Measurements from ENCODE around the gene SNPH. TPM values are rescaled to one million over a fixed set of nuclear protein-coding genes. Genes with fewer than 3 reads are reported as not detected.

Gene SNPH
- total RNA-seq, 1 experiment from 2014 or later = 2.2 TPM

GRCh38 chr20:1269235-1269634, 3.1 kb downstream of the SNPH start:
- no peaks in the 10 kb centered on the region for H3K27me3 Mint-ChIP-seq (ENCODE audit: insufficient read depth, unreplicated experiment)
- POLR2A ChIA-PET = no interaction called here

DNA sequence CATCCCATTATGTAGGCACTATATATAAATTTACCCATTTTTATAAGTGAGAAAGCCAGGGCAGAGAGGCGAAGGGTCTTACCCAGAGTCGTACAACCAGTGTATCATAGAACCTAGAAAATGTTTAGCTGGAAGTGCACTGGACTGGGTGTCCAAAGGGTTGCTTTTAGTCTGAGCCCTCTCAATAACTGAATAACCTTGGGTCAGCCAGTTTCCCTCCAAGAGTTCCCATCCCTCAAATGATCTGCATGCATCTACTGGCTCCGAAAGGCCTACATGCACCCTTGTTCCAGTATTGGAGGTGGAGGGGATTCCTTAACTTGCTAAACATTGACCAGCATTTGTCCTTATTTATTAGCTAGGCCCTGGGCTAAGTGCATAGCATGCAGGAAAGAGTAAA, 3.8 kb downstream of the SNPH start:
- Mint-ChIP-seq H3K4me1 (ENCODE audit: insufficient read depth, unreplicated experiment) (peaks cover 7% of the 10 kb centered on the region), H3K36me3 (ENCODE audit: insufficient read depth, unreplicated experiment) (no peaks in the 10 kb centered on the region), H3K9me3 (ENCODE audit: unreplicated experiment) (no peaks in the 10 kb centered on the region), H3K27me3 (ENCODE audit: insufficient read depth, unreplicated experiment) (no peaks in the 10 kb centered on the region), H3K27ac (ENCODE audit: low read depth, unreplicated experiment) (no peak overlapping the region), H3K4me3 (ENCODE audit: unreplicated experiment) (no peak overlapping the region)
- intact Hi-C loops (cut with micrococcal nuclease) = no loop called here
- POLR2A ChIA-PET = interaction anchor here (0.7 kb wide), 1 partner anchor 56 kb away, joined by 3 read pairs; no protein-coding TSS in a partner anchor
- BruUV-seq (replicated peaks) = no TSS peak
- CTCF ChIA-PET = interaction anchor here (0.6 to 1.5 kb wide), 2 partner anchors 55 to 161 kb away, joined by 4 to 7 read pairs; no protein-coding TSS in a partner anchor
- TF ChIP-seq, protein P1, sequence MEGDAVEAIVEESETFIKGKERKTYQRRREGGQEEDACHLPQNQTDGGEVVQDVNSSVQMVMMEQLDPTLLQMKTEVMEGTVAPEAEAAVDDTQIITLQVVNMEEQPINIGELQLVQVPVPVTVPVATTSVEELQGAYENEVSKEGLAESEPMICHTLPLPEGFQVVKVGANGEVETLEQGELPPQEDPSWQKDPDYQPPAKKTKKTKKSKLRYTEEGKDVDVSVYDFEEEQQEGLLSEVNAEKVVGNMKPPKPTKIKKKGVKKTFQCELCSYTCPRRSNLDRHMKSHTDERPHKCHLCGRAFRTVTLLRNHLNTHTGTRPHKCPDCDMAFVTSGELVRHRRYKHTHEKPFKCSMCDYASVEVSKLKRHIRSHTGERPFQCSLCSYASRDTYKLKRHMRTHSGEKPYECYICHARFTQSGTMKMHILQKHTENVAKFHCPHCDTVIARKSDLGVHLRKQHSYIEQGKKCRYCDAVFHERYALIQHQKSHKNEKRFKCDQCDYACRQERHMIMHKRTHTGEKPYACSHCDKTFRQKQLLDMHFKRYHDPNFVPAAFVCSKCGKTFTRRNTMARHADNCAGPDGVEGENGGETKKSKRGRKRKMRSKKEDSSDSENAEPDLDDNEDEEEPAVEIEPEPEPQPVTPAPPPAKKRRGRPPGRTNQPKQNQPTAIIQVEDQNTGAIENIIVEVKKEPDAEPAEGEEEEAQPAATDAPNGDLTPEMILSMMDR (IDR thresholded peaks at IDR 0.05; ENCODE audit: unreplicated experiment) = no peak
- DNase-seq (ENCODE audit: unreplicated experiment) = no peak

More at GRCh38 chr20:1269235-1269634, 3.1 kb downstream of the SNPH start:
- no peak overlapping the region for H3K27ac Mint-ChIP-seq (ENCODE audit: low read depth, unreplicated experiment)
- DNase-seq (ENCODE audit: unreplicated experiment) = no peak
- H3K4me3 Mint-ChIP-seq (ENCODE audit: unreplicated experiment) = no peak overlapping the region
- CTCF ChIA-PET = interaction anchor here (1.5 kb wide), 1 partner anchor 161 kb away, joined by 7 read pairs; no protein-coding TSS in a partner anchor
- peaks cover 7% of the 10 kb centered on the region for H3K4me1 Mint-ChIP-seq (ENCODE audit: insufficient read depth, unreplicated experiment)
- no peaks in the 10 kb centered on the region for H3K36me3 Mint-ChIP-seq (ENCODE audit: insufficient read depth, unreplicated experiment)
- TF ChIP-seq, protein P1 (IDR thresholded peaks at IDR 0.05; ENCODE audit: unreplicated experiment) = no peak
- intact Hi-C loops (cut with micrococcal nuclease) = no loop called here
- no peaks in the 10 kb centered on the region for H3K9me3 Mint-ChIP-seq (ENCODE audit: unreplicated experiment)
- BruUV-seq (replicated peaks) = no TSS peak

DNA sequence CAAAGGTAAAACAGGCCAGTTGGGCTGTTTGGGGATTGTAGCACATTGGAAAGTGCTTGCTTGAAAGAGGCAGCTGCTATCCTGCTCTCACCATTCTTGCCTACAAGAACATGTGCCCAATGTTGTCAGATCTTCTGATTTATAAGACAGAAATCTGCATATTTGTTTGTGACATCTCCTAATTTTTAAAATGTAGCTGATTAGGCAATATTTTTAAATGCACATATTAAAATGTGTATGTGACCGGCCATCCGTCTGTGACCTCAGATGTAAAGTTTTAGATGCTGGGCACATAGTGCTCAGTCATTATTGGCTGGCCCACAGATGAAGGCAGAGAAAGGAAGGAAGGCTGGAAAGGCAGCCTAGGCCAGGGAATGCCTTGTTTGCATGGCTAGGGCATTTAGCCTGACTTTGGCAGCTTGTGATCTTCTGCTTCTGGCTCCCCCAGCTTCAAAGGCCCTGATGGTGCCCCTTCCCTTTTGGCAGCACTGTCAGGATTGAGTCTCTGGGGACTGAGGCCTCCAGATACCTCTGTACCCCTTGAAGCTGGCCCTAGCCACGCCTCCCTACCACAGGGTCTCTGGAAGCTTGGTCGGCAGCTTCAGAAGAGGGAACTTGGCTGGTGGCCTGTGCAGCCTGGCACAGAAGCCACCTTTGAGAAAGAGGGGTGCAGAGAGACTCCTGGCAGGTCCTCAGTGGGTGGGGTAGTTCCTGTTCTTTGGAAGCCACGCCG, 6.4 kb downstream of the SNPH start:
- no peaks in the 10 kb centered on the region for H3K36me3 Mint-ChIP-seq (ENCODE audit: insufficient read depth, unreplicated experiment)
- H3K4me1 Mint-ChIP-seq (ENCODE audit: insufficient read depth, unreplicated experiment) = no peaks in the 10 kb centered on the region
- ChIA-PET POLR2A (interaction anchor here (0.9 to 1.2 kb wide), 2 partner anchors 122 to 1146 kb away, joined by 3 read pairs; no protein-coding TSS in a partner anchor), CTCF (interaction anchor here (0.7 kb wide), 1 partner anchor 11 kb away, joined by 4 read pairs; no protein-coding TSS in a partner anchor)
- no peak overlapping the region for H3K27ac Mint-ChIP-seq (ENCODE audit: low read depth, unreplicated experiment)
- no peaks in the 10 kb centered on the region for H3K27me3 Mint-ChIP-seq (ENCODE audit: insufficient read depth, unreplicated experiment)
- no TSS peak for BruUV-seq (replicated peaks)
- DNase-seq (ENCODE audit: unreplicated experiment) = no peak
- no peaks in the 10 kb centered on the region for H3K9me3 Mint-ChIP-seq (ENCODE audit: unreplicated experiment)
- TF ChIP-seq, protein P1 (IDR thresholded peaks at IDR 0.05; ENCODE audit: unreplicated experiment) = no peak
- intact Hi-C loops (cut with micrococcal nuclease) = no loop called here
- H3K4me3 Mint-ChIP-seq (ENCODE audit: unreplicated experiment) = no peak overlapping the region

GRCh38 chr20:1273366-1273765, 7.3 kb downstream of the SNPH start:
- BruUV-seq (replicated peaks) = no TSS peak
- Mint-ChIP-seq H3K27ac (ENCODE audit: low read depth, unreplicated experiment) (no peak overlapping the region), H3K9me3 (ENCODE audit: unreplicated experiment) (no peaks in the 10 kb centered on the region), H3K4me3 (ENCODE audit: unreplicated experiment) (no peak overlapping the region), H3K36me3 (ENCODE audit: insufficient read depth, unreplicated experiment) (no peaks in the 10 kb centered on the region), H3K4me1 (ENCODE audit: insufficient read depth, unreplicated experiment) (no peaks in the 10 kb centered on the region), H3K27me3 (ENCODE audit: insufficient read depth, unreplicated experiment) (no peaks in the 10 kb centered on the region)
- no peak for DNase-seq (ENCODE audit: unreplicated experiment)
- intact Hi-C loops (cut with micrococcal nuclease) = no loop called here
- TF ChIP-seq, protein P1 (IDR thresholded peaks at IDR 0.05; ENCODE audit: unreplicated experiment) = no peak
- POLR2A ChIA-PET = no interaction called here
- CTCF ChIA-PET = no interaction called here

All from MCF 10A (cell line).